ENCODE measurements around the gene EIF3D.

The EIF3D gene

DNA sequence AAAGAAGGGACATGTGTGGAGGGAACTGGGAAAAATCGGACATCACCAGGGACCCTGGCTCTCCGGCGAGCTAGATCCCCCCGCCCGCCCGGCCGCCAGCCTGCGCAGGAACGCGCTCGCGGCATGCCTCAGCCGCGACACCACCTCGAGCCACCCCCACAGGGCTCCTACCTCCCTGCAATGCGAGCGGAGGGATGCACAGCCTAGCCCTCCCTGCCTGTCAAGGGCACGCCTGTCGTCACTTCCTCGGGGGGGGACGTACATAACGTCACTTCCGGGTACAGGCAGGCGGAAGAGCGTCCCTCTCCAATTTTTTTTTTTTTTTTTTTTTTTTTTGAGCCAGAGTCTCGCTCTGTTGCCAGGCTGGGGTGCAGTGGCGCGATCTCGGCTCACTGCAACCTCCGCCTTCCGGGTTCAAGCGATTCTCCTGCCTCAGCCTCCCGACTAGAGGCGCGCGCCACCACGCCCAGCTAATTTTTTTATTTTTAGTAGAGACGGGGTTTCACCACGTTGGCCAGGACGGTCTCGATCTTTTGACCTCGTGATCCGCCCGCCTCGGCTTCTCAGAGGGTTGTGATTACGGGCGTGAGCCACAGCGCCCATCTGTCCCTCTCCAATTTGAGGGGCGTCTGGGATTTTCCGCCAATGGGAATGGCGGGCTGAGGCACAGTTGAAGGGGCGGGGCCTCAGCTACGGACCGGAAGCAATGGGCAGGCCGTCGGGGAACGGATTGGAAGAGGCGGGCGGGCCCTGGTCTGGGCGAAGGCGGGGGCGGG, 47.4 kb downstream of the EIF3D start, which contains the start of gene TXN2:
Gene TXN2 (minus strand): TSS at position 248 of the 776 bp plus-strand sequence. CDS start 803 bp downstream, outside the sequence.
- Mint-ChIP-seq H3K27ac (peak within 1 kb of the TSS; percentile 93 to 97 (median 95)), H3K36me3 (ENCODE audit: low read depth) (peaks cover 25% of the 10 kb centered on the region), H3K9me3 (no peaks in the 10 kb centered on the region), H3K27me3 (ENCODE audit: low read depth) (no peaks in the 10 kb centered on the region), H3K4me3 (peak within 1 kb of the TSS; percentile 93 to 98 (median 97)), H3K4me1 (peaks cover 12% of the 10 kb centered on the region)
- TF ChIP-seq, protein P1, sequence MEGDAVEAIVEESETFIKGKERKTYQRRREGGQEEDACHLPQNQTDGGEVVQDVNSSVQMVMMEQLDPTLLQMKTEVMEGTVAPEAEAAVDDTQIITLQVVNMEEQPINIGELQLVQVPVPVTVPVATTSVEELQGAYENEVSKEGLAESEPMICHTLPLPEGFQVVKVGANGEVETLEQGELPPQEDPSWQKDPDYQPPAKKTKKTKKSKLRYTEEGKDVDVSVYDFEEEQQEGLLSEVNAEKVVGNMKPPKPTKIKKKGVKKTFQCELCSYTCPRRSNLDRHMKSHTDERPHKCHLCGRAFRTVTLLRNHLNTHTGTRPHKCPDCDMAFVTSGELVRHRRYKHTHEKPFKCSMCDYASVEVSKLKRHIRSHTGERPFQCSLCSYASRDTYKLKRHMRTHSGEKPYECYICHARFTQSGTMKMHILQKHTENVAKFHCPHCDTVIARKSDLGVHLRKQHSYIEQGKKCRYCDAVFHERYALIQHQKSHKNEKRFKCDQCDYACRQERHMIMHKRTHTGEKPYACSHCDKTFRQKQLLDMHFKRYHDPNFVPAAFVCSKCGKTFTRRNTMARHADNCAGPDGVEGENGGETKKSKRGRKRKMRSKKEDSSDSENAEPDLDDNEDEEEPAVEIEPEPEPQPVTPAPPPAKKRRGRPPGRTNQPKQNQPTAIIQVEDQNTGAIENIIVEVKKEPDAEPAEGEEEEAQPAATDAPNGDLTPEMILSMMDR (IDR thresholded peaks at IDR 0.05; ENCODE audit: unreplicated experiment in 3 of 3) = no peak

DNA sequence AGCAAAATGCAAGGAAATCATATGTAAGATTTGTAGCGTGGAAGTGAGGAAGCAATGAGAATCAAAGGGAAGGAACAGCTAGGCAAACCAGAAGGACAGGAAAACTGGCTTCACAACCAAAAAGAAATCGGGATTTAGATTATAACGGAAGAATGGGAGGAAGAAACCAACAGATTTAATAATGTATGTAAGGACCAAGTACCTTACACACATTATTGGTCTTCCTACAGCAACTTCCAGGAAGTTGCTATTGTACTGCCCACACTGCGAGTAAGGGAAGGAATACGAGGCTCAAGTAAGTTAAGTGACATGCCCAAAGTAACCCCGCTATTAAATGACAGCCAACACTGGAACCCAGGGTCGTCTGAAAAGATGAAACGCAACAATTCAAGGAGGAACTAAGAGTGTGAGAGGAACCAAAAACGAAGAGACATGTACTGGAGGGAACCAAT, 48.0 kb downstream of the EIF3D start:
- H3K4me3 Mint-ChIP-seq = peak overlapping the region; percentile 93 to 98 (median 97)
- TF ChIP-seq, protein P1 (IDR thresholded peaks at IDR 0.05; ENCODE audit: unreplicated experiment in 3 of 3) = no peak
- H3K9me3 Mint-ChIP-seq = no peaks in the 10 kb centered on the region
- peak overlapping the region; percentile 93 to 97 (median 95) for H3K27ac Mint-ChIP-seq
- no peaks in the 10 kb centered on the region for H3K27me3 Mint-ChIP-seq (ENCODE audit: low read depth)
- H3K4me1 Mint-ChIP-seq = peaks cover 12% of the 10 kb centered on the region
- H3K36me3 Mint-ChIP-seq (ENCODE audit: low read depth) = peaks cover 23% of the 10 kb centered on the region

DNA sequence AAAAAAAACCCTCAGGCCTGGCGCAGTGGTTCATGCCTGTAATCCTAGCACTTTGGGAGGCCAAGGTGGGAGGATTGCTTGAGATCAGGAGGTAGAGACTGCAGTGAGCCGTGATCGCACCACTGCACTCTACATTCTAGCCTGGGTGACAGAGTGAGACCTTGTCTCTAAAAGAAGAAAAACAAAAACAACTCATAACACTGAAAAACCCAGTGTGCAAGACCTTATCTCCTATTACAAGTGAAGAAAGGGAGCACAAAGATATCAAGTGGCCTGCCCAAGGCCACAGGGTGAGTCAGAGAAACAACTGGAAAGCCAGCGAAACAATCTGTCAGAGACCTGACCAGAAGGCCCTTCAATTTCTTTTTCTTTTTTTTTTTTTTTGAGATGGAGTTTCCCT, 50.0 kb downstream of the EIF3D start:
- TF ChIP-seq, protein P1 (IDR thresholded peaks at IDR 0.05; ENCODE audit: unreplicated experiment in 3 of 3) = no peak
- Mint-ChIP-seq H3K27ac (no peak overlapping the region), H3K4me1 (peaks cover 12% of the 10 kb centered on the region), H3K27me3 (ENCODE audit: low read depth) (no peaks in the 10 kb centered on the region), H3K4me3 (peak overlapping the region; percentile 29 to 69 (median 62)), H3K9me3 (no peaks in the 10 kb centered on the region), H3K36me3 (ENCODE audit: low read depth) (peaks cover 39% of the 10 kb centered on the region)

DNA sequence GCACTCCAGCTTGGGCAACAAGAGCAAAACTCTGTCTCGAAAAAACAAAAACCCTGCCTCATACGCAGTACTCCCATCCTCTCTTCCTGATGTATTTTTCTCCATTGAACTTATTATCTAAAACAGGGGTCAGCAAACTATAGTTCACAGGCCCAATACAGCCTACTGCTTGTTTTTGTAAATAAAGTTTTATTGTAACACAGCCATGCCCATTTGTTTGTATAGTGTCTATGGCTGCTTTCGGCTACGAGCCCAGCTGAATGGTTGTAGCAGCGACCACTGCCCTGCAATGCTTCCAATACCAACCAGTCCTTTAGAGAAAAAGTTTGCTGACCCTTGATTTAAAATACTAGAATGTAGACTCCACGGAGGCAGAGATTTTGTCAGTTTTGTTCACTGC, 53.6 kb downstream of the EIF3D start:
- TF ChIP-seq, protein P1 (IDR thresholded peaks at IDR 0.05; ENCODE audit: unreplicated experiment in 3 of 3) = no peak
- H3K27me3 Mint-ChIP-seq (ENCODE audit: low read depth) = no peaks in the 10 kb centered on the region
- H3K4me3 Mint-ChIP-seq = no peak overlapping the region
- H3K4me1 Mint-ChIP-seq = peaks cover 4% of the 10 kb centered on the region
- H3K9me3 Mint-ChIP-seq = no peaks in the 10 kb centered on the region
- peaks cover 35% of the 10 kb centered on the region for H3K36me3 Mint-ChIP-seq (ENCODE audit: low read depth)
- no peak overlapping the region for H3K27ac Mint-ChIP-seq

DNA sequence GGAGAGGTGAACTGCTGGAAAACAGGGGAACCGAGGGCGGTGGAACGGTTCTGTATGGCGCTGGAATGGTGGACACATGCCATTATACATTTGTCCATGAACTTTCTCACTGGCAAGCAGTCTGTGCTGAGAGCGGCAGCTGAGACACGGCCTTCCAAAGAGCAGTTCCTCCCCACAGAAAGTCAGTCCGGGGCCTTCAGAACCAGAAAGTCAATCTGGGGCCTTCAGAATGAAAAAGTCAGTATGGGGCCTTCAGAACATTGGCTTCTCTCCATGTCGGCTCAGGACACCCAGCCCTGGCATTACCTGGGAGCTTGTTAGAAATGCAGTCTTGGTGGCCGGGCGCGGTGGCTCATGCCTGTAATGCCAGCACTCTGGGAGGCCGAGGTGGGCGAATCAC, 56.3 kb downstream of the EIF3D start:
- no peaks in the 10 kb centered on the region for H3K9me3 Mint-ChIP-seq
- H3K4me1 Mint-ChIP-seq = peaks cover 6% of the 10 kb centered on the region
- no peaks in the 10 kb centered on the region for H3K27me3 Mint-ChIP-seq (ENCODE audit: low read depth)
- TF ChIP-seq, protein P1 (IDR thresholded peaks at IDR 0.05; ENCODE audit: unreplicated experiment in 3 of 3) = no peak
- peaks cover 29% of the 10 kb centered on the region for H3K36me3 Mint-ChIP-seq (ENCODE audit: low read depth)
- no peak overlapping the region for H3K4me3 Mint-ChIP-seq
- no peak overlapping the region for H3K27ac Mint-ChIP-seq
